ENCODE measurements around the gene MALSU1. TPM values are rescaled to one million over a fixed set of nuclear protein-coding genes. Genes with fewer than 3 reads are reported as not detected.

The MALSU1 gene
- total RNA-seq, 1 donor from 2014 or later, result 62.3 TPM

GRCh38 chr7:23315366-23315765, 16.2 kb downstream of the MALSU1 start:
- H3K4me1 ChIP-seq (ENCODE audit: insufficient read depth, low read length), result peaks cover 16% of the 10 kb centered on the region
- Mint-ChIP-seq H3K4me3 (ENCODE audit: unreplicated experiment) (no peak overlapping the region), H3K4me1 (ENCODE audit: low read depth, unreplicated experiment) (peaks cover 7% of the 10 kb centered on the region), H3K27ac (ENCODE audit: unreplicated experiment) (no peak overlapping the region), H3K9me3 (ENCODE audit: unreplicated experiment) (no peaks in the 10 kb centered on the region), H3K27me3 (ENCODE audit: low read depth, unreplicated experiment) (no peaks in the 10 kb centered on the region), H3K36me3 (ENCODE audit: low read depth, unreplicated experiment) (peaks cover 30% of the 10 kb centered on the region)
- no peaks in the 10 kb centered on the region for H3K9me3 ChIP-seq (ENCODE audit: insufficient read depth, low read depth, low read length)
- DNase-seq (ENCODE audit: low read depth) (peak; percentile 47), FAIRE-seq (no peak)
- no peak overlapping the region for H3K9ac ChIP-seq (ENCODE audit: low read length)
- H3K27ac ChIP-seq (ENCODE audit: low read depth, low read length), result no peak overlapping the region
- TF ChIP-seq CTCF (IDR thresholded peaks at IDR 0.05; ENCODE audit: insufficient read depth, low read depth, low read length) (no peak), EZH2 (IDR thresholded peaks at IDR 0.05; ENCODE audit: insufficient read depth, low read length) (no peak)
- H3K36me3 ChIP-seq (ENCODE audit: insufficient read depth, low read length), result peaks cover 58% of the 10 kb centered on the region
- no peak overlapping the region for H3K4me2 ChIP-seq (ENCODE audit: low read length)
- H2AFZ ChIP-seq (ENCODE audit: low read depth, low read length), result no peak overlapping the region
- H3K79me2 ChIP-seq (ENCODE audit: insufficient read depth, low read length), result peaks cover 14% of the 10 kb centered on the region
- no peaks in the 10 kb centered on the region for H3K27me3 ChIP-seq (ENCODE audit: insufficient read depth, low read length)
- peaks cover 12% of the 10 kb centered on the region for H4K20me1 ChIP-seq (ENCODE audit: insufficient read depth, low read length)
- no peak overlapping the region for H3K4me3 ChIP-seq (ENCODE audit: insufficient read depth, low read depth, low read length)

GRCh38 chr7:23331132-23331531, 32.0 kb downstream of the MALSU1 start:
- FAIRE-seq, result no peak
- H3K4me2 ChIP-seq (ENCODE audit: low read length), result no peak overlapping the region
- Mint-ChIP-seq H3K4me3 (ENCODE audit: unreplicated experiment) (no peak overlapping the region), H3K4me1 (ENCODE audit: low read depth, unreplicated experiment) (peaks cover 39% of the 10 kb centered on the region), H3K36me3 (ENCODE audit: low read depth, unreplicated experiment) (peaks cover 28% of the 10 kb centered on the region), H3K27me3 (ENCODE audit: low read depth, unreplicated experiment) (no peaks in the 10 kb centered on the region), H3K27ac (ENCODE audit: unreplicated experiment) (no peak overlapping the region), H3K9me3 (ENCODE audit: unreplicated experiment) (no peaks in the 10 kb centered on the region)
- no peak for DNase-seq (ENCODE audit: low read depth)
- peaks cover 6% of the 10 kb centered on the region for H3K36me3 ChIP-seq (ENCODE audit: insufficient read depth, low read length)
- H3K79me2 ChIP-seq (ENCODE audit: insufficient read depth, low read length), result peaks cover 30% of the 10 kb centered on the region
- H4K20me1 ChIP-seq (ENCODE audit: insufficient read depth, low read length), result peaks cover 4% of the 10 kb centered on the region
- H3K27me3 ChIP-seq (ENCODE audit: insufficient read depth, low read length), result no peaks in the 10 kb centered on the region
- H3K4me1 ChIP-seq (ENCODE audit: insufficient read depth, low read length), result peaks cover 33% of the 10 kb centered on the region
- no peak overlapping the region for H3K4me3 ChIP-seq (ENCODE audit: insufficient read depth, low read depth, low read length)
- H2AFZ ChIP-seq (ENCODE audit: low read depth, low read length), result no peak overlapping the region
- H3K9me3 ChIP-seq (ENCODE audit: insufficient read depth, low read depth, low read length), result no peaks in the 10 kb centered on the region
- H3K9ac ChIP-seq (ENCODE audit: low read length), result no peak overlapping the region
- TF ChIP-seq CTCF (IDR thresholded peaks at IDR 0.05; ENCODE audit: insufficient read depth, low read depth, low read length) (no peak), EZH2 (IDR thresholded peaks at IDR 0.05; ENCODE audit: insufficient read depth, low read length) (no peak)
- no peak overlapping the region for H3K27ac ChIP-seq (ENCODE audit: low read depth, low read length)

- no peak for FAIRE-seq
- H3K4me2 ChIP-seq (ENCODE audit: low read length), result no peak overlapping the region
- peak overlapping the region; percentile 86 for H3K27ac ChIP-seq (ENCODE audit: low read depth, low read length)
- H3K9ac ChIP-seq (ENCODE audit: low read length), result no peak overlapping the region
- no peak overlapping the region for H3K4me3 ChIP-seq (ENCODE audit: insufficient read depth, low read depth, low read length)
- H4K20me1 ChIP-seq (ENCODE audit: insufficient read depth, low read length), result peaks cover 4% of the 10 kb centered on the region
- peaks cover 30% of the 10 kb centered on the region for H3K79me2 ChIP-seq (ENCODE audit: insufficient read depth, low read length)
- H3K4me3 Mint-ChIP-seq (ENCODE audit: unreplicated experiment), result no peak overlapping the region
- peak overlapping the region; percentile 93 for H3K27ac Mint-ChIP-seq (ENCODE audit: unreplicated experiment)
- peaks cover 33% of the 10 kb centered on the region for H3K4me1 ChIP-seq (ENCODE audit: insufficient read depth, low read length)
- H3K9me3 ChIP-seq (ENCODE audit: insufficient read depth, low read depth, low read length), result no peaks in the 10 kb centered on the region
- H3K27me3 ChIP-seq (ENCODE audit: insufficient read depth, low read length), result no peaks in the 10 kb centered on the region
- no peaks in the 10 kb centered on the region for H3K27me3 Mint-ChIP-seq (ENCODE audit: low read depth, unreplicated experiment)
- H2AFZ ChIP-seq (ENCODE audit: low read depth, low read length), result no peak overlapping the region
- H3K9me3 Mint-ChIP-seq (ENCODE audit: unreplicated experiment), result no peaks in the 10 kb centered on the region
- peaks cover 8% of the 10 kb centered on the region for H3K36me3 ChIP-seq (ENCODE audit: insufficient read depth, low read length)
- H3K36me3 Mint-ChIP-seq (ENCODE audit: low read depth, unreplicated experiment), result peaks cover 32% of the 10 kb centered on the region
- H3K4me1 Mint-ChIP-seq (ENCODE audit: low read depth, unreplicated experiment), result peaks cover 39% of the 10 kb centered on the region
- no peak for DNase-seq (ENCODE audit: low read depth)
- TF ChIP-seq CTCF (IDR thresholded peaks at IDR 0.05; ENCODE audit: insufficient read depth, low read depth, low read length) (no peak), EZH2 (IDR thresholded peaks at IDR 0.05; ENCODE audit: insufficient read depth, low read length) (no peak)
These were observed 33.1 kb downstream of the MALSU1 start for GRCh38 chr7:23332193-23332592.
